Measurements from ENCODE around the gene KIF4A. TPM values are rescaled to one million over a fixed set of nuclear protein-coding genes. Genes with fewer than 3 reads are reported as not detected.
"Not testable (repeated sequence)": the region's sequence is repeated elsewhere in the genome, so short reads cannot be mapped to it uniquely, and the experiment has no call there.

KIF4A gene
- polyA plus RNA-seq, 5 donors: 10.0 to 30.4 (median 17.7) TPM

- no peak for DNase-seq
Measured at GRCh38 chrX:70279081-70279480, 10.8 kb upstream of the KIF4A start.

GRCh38 chrX:70280573-70280972 lies 9.3 kb upstream of the KIF4A start:
- no peak for DNase-seq

GRCh38 chrX:70281951-70282350 lies 8.0 kb upstream of the KIF4A start, which contains the start of gene RAB41:
Gene RAB41, plus strand, starts transcription at chrX:70282172. Its CDS starts 46 bp downstream, at chrX:70282218.
- DNase-seq: no peak

GRCh38 chrX:70289168-70289792 lies 624 bp upstream of the KIF4A start:
- DNase-seq: no peak

- no peak for DNase-seq
Measured at GRCh38 chrX:70292788-70293187, 2.9 kb downstream of the KIF4A start.

- DNase-seq: no peak
Measured at GRCh38 chrX:70293621-70294020, 3.7 kb downstream of the KIF4A start.

- DNase-seq: no peak
Measured at GRCh38 chrX:70301716-70302115, 11.8 kb downstream of the KIF4A start.

GRCh38 chrX:70313503-70313902 lies 23.6 kb downstream of the KIF4A start:
- DNase-seq: no peak

- no peak for DNase-seq
Measured at GRCh38 chrX:70322784-70323183, 32.9 kb downstream of the KIF4A start.

- not testable (repeated sequence) for DNase-seq
Measured at GRCh38 chrX:70323628-70324027, 33.7 kb downstream of the KIF4A start.

- no peak for DNase-seq
Measured at GRCh38 chrX:70324326-70324725, 34.4 kb downstream of the KIF4A start.

- no peak for DNase-seq
Measured at GRCh38 chrX:70331161-70331560, 41.3 kb downstream of the KIF4A start.

- DNase-seq: no peak
Measured at GRCh38 chrX:70332600-70332999, 42.7 kb downstream of the KIF4A start.

GRCh38 chrX:70336767-70337166 lies 46.9 kb downstream of the KIF4A start:
- no peak for DNase-seq

GRCh38 chrX:70338290-70338689 lies 48.4 kb downstream of the KIF4A start:
- DNase-seq: no peak

GRCh38 chrX:70343435-70343834 lies 53.5 kb downstream of the KIF4A start:
- DNase-seq: no peak

- no peak for DNase-seq
Measured at GRCh38 chrX:70346418-70347070, 56.6 kb downstream of the KIF4A start.

- not testable (repeated sequence) for DNase-seq
Measured at GRCh38 chrX:70348825-70349224, 58.9 kb downstream of the KIF4A start.

- not testable (repeated sequence) for DNase-seq
Measured at GRCh38 chrX:70349367-70350125, 59.6 kb downstream of the KIF4A start.

- no peak for DNase-seq
Measured at GRCh38 chrX:70352496-70352895, 62.6 kb downstream of the KIF4A start.

GRCh38 chrX:70353514-70353913 lies 63.6 kb downstream of the KIF4A start:
- DNase-seq: no peak

GRCh38 chrX:70354716-70355115 lies 64.8 kb downstream of the KIF4A start:
- DNase-seq: peak; percentile 9 to 14

GRCh38 chrX:70359458-70359857 lies 69.6 kb downstream of the KIF4A start:
- DNase-seq: no peak

All from right lung (tissue), 5 donors.